Upper lobe of left lung (tissue), 6 donors: ENCODE results near the gene EXOC7. TPM values are rescaled to one million over a fixed set of nuclear protein-coding genes. Genes with fewer than 3 reads are reported as not detected.
A peak's percentile ranks its signal among the peaks of the same experiment; 100 is the strongest.

Experiments
- ATAC-seq, 2 donors: fragments of 200-7000 bp; cut with Tn5 transposase; one replicate each; pipeline ENCODE4 v1.9.1; 2022; ENCODE audit warnings: mild to moderate bottlenecking in 2 of 2, moderate library complexity in 2 of 2; ENCODE audit not compliant: low FRiP score in 2 of 2
- DNase-seq, 2 donors: peaks; one replicate each; pipeline ENCODE4 v3.0.0-alpha.2; 2019 to 2020
- H3K27ac ChIP-seq, 4 donors: fragments of 200-600 bp; sonication (generic); one replicate each; pipeline ENCODE4 v1.5.1; 2016 to 2019
- H3K27me3 ChIP-seq, 4 donors: fragments of 200-600 bp; sonication (generic); one replicate each; pipeline ENCODE4 v1.5.1; 2017 to 2019
- H3K36me3 ChIP-seq, 4 donors: fragments of 200-600 bp; sonication (generic); one replicate each; pipeline ENCODE4 v1.5.1; 2016 to 2019
- H3K4me1 ChIP-seq, 4 donors: fragments of 200-600 bp; sonication (generic); one replicate each; pipeline ENCODE4 v1.5.1; 2018 to 2019
- H3K4me3 ChIP-seq, 4 donors: fragments of 200-600 bp; sonication (generic); one replicate each; pipeline ENCODE4 v1.5.1; 2017 to 2019; ENCODE audit warnings: mild to moderate bottlenecking in 2 of 4, moderate library complexity in 1 of 4
- H3K9me3 ChIP-seq, 4 donors: fragments of 200-600 bp; sonication (generic); one replicate each; pipeline ENCODE4 v1.5.1; 2018 to 2019
- CTCF ChIP-seq, 6 experiments: fragments of 450-650 bp in 4 of 6; fragments of 200-600 bp in 2 of 6; sonication (generic) in 2 of 6; IDR thresholded peaks; one replicate each; pipeline ENCODE4 v1.5.1; 2016 to 2019; ENCODE audit warnings: antibody characterized with exemption in 6 of 6
- EP300 ChIP-seq, 4 donors: sonication (generic); formaldehyde crosslinking; IDR thresholded peaks; one replicate each; pipeline ENCODE4 v1.5.1; 2017; ENCODE audit warnings: antibody characterized with exemption in 4 of 4, control low read depth in 2 of 4
- POLR2A ChIP-seq, 4 donors: fragments of 450-650 bp; IDR thresholded peaks; one replicate each; pipeline ENCODE4 v1.5.1; 2016 to 2017; ENCODE audit warnings: antibody characterized with exemption in 4 of 4, mild to moderate bottlenecking in 2 of 4
- POLR2AphosphoS5 ChIP-seq, 2 donors: sonication (generic); formaldehyde crosslinking; IDR thresholded peaks; one replicate each; pipeline ENCODE4 v1.5.1; 2017; ENCODE audit warnings: antibody characterized with exemption in 2 of 2
- WGBS, 2 donors: methylation state at CpG; one replicate each; pipeline ENCODE4 v1.1.5; 2017 to 2018; 5-methylcytosine and 5-hydroxymethylcytosine counted together
- total RNA-seq, 6 donors: library from RNA; depleted of rRNA in 4 of 6; stranded (reverse); fragments of >200 nt in 4 of 6; gene quantifications; one replicate each; pipeline versions ENCODE4 v1.1.0 to v1.2.1, GENCODE V29; 2016 to 2021
- donor health status: DM: no; HTN: no; CAD: no; lungs with moderate emphysema.
- donor health status: DM: no; HTN: yes; CAD: no; lungs with severe emphysema.

Gene EXOC7
- 100 to 1,000 TPM in 3 of 6 donors, 10 to 100 TPM in 3; 69.4 to 233 (median 103) TPM for total RNA-seq

GRCh38 chr17:76103274-76104139 lies at the start of gene EXOC7:
Gene EXOC7 (minus strand): TSS chr17:76103787. CDS start chr17:76103692, 95 bp downstream.
- DNase-seq (peak; percentile 94 to 98), ATAC-seq (peak; percentile 95 to 99)
- H3K4me1 ChIP-seq: peaks cover 16 to 28% (median 21%) of the 10 kb centered on the region in 4 donors
- peak within 1 kb of the TSS; percentile 73 to 91 (median 87) for H3K27ac ChIP-seq
- H3K9me3 ChIP-seq: no peaks in the 10 kb centered on the region
- H3K4me3 ChIP-seq: peak within 1 kb of the TSS; percentile 75 to 93 (median 87)
- peaks cover 5 to 30% (median 18%) of the 10 kb centered on the region in 4 donors for H3K36me3 ChIP-seq
- no peaks in the 10 kb centered on the region for H3K27me3 ChIP-seq
- 1 to 4% methylated on average over 37 to 54 of the region's 55 CpGs for WGBS, 2 donors
- TF ChIP-seq POLR2A (IDR thresholded peaks at IDR 0.05) (peak in 3 of 4 donors; percentile 20 to 78 (median 60)), CTCF (IDR thresholded peaks at IDR 0.05) (peak in 1 of 6 experiments; percentile 6), POLR2AphosphoS5 (IDR thresholded peaks at IDR 0.05) (peak; percentile 55 to 85), EP300 (IDR thresholded peaks at IDR 0.05) (no peak)

- Histone ChIP-seq H3K27ac (no peak overlapping the region), H3K4me1 (no peaks in the 10 kb centered on the region), H3K4me3 (no peak overlapping the region), H3K36me3 (no peaks in the 10 kb centered on the region), H3K27me3 (no peaks in the 10 kb centered on the region), H3K9me3 (no peaks in the 10 kb centered on the region)
- WGBS, 2 donors: 84 to 100% methylated on average over 6 to 7 of the region's 9 CpGs
- DNase-seq: no peak
- no peak for ATAC-seq
- no peak for TF ChIP-seq EP300 (IDR thresholded peaks at IDR 0.05)
- TF ChIP-seq CTCF (IDR thresholded peaks at IDR 0.05): no peak
- no peak for TF ChIP-seq POLR2AphosphoS5 (IDR thresholded peaks at IDR 0.05)
- TF ChIP-seq POLR2A (IDR thresholded peaks at IDR 0.05): no peak
These were observed 49.6 kb upstream of the EXOC7 start for GRCh38 chr17:76153202-76153601.

- Histone ChIP-seq H3K4me1 (peaks cover 0 to 1% (median 0%) of the 10 kb centered on the region in 4 donors), H3K27ac (no peak overlapping the region), H3K4me3 (no peak overlapping the region), H3K27me3 (no peaks in the 10 kb centered on the region), H3K36me3 (no peaks in the 10 kb centered on the region), H3K9me3 (no peaks in the 10 kb centered on the region)
- ATAC-seq (no peak), DNase-seq (no peak)
- no peak for TF ChIP-seq POLR2A (IDR thresholded peaks at IDR 0.05)
- WGBS, 2 donors: 88 to 94% methylated on average over 7 of the region's 7 CpGs
These were observed 49.0 kb upstream of the EXOC7 start for GRCh38 chr17:76152591-76152990.

GRCh38 chr17:76151896-76152454 lies 48.4 kb upstream of the EXOC7 start:
- Histone ChIP-seq H3K27ac (no peak overlapping the region), H3K4me1 (peaks cover 0 to 3% (median 0%) of the 10 kb centered on the region in 4 donors), H3K27me3 (no peaks in the 10 kb centered on the region), H3K36me3 (no peaks in the 10 kb centered on the region), H3K4me3 (no peak overlapping the region), H3K9me3 (no peaks in the 10 kb centered on the region)
- no peak for DNase-seq
- ATAC-seq: no peak
- 85 to 88% methylated on average over 8 of the region's 8 CpGs for WGBS, 2 donors
- TF ChIP-seq POLR2AphosphoS5 (IDR thresholded peaks at IDR 0.05) (no peak), CTCF (IDR thresholded peaks at IDR 0.05) (no peak), POLR2A (IDR thresholded peaks at IDR 0.05) (no peak), EP300 (IDR thresholded peaks at IDR 0.05) (no peak)
